ENCODE data around the gene PARP14.

DNA sequence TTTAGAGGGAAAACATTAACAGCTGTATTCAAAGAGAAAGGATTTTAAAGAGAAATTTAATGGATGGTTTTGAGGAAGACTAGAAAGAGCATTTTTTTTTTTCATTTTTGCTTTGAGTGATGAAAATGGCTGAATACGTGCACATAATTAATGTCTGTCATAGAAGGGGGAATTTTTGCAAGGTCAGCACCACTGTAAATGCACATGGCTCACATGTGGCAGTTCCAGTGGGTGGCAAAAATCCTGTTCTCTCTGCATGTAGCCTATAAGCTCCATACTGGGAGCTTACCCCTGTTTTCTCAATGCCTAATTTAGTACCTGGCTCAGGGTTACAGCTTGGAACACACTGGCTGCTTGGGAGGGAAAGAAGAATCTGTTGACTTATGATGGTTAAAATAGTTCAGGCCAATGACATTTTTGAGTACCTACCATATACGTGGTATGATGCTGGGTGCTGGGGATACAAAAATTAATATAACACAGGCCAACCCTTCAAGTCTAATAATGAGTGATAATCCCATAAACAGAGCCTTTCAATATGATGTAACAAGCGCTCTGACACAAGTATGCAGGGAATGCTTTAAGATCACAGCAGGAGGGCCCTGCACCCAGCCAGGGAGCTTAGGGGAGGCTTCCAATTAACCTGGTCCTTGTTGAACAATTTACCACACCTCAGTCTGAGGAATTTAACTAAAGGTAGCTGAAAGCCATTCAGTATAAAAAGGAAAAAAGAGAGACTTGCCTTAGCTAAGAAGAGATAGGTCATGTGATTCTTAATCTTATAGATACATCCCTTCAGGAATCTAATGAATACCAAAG is 80.0 kb downstream of the PARP14 start:
- TF ChIP-seq, protein P1, sequence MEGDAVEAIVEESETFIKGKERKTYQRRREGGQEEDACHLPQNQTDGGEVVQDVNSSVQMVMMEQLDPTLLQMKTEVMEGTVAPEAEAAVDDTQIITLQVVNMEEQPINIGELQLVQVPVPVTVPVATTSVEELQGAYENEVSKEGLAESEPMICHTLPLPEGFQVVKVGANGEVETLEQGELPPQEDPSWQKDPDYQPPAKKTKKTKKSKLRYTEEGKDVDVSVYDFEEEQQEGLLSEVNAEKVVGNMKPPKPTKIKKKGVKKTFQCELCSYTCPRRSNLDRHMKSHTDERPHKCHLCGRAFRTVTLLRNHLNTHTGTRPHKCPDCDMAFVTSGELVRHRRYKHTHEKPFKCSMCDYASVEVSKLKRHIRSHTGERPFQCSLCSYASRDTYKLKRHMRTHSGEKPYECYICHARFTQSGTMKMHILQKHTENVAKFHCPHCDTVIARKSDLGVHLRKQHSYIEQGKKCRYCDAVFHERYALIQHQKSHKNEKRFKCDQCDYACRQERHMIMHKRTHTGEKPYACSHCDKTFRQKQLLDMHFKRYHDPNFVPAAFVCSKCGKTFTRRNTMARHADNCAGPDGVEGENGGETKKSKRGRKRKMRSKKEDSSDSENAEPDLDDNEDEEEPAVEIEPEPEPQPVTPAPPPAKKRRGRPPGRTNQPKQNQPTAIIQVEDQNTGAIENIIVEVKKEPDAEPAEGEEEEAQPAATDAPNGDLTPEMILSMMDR (IDR thresholded peaks at IDR 0.05; ENCODE audit: borderline replicate concordance, extremely low read depth, low read length, poor library complexity, severe bottlenecking): no peak
- no peak for TF ChIP-seq EZH2 (IDR thresholded peaks at IDR 0.05; ENCODE audit: borderline replicate concordance, low read depth, low read length, severe bottlenecking)

All from DND-41 (cell line).